Upper lobe of left lung (tissue), 6 donors: Measurements from ENCODE around the gene LDAH. TPM values are rescaled to one million over a fixed set of nuclear protein-coding genes. Genes with fewer than 3 reads are reported as not detected.
A peak's percentile ranks its signal among the peaks of the same experiment; 100 is the strongest.

ENCODE experiments used
- ATAC-seq, 2 donors: fragments of 200-7000 bp; cut with Tn5 transposase; one replicate each; pipeline ENCODE4 v1.9.1; 2022; ENCODE audit warnings: mild to moderate bottlenecking in 2 of 2, moderate library complexity in 2 of 2; ENCODE audit not compliant: low FRiP score in 2 of 2
- DNase-seq, 2 donors: peaks; one replicate each; pipeline ENCODE4 v3.0.0-alpha.2; 2019 to 2020
- H3K27ac ChIP-seq, 4 donors: fragments of 200-600 bp; sonication (generic); one replicate each; pipeline ENCODE4 v1.5.1; 2016 to 2019
- H3K27me3 ChIP-seq, 4 donors: fragments of 200-600 bp; sonication (generic); one replicate each; pipeline ENCODE4 v1.5.1; 2017 to 2019
- H3K36me3 ChIP-seq, 4 donors: fragments of 200-600 bp; sonication (generic); one replicate each; pipeline ENCODE4 v1.5.1; 2016 to 2019
- H3K4me1 ChIP-seq, 4 donors: fragments of 200-600 bp; sonication (generic); one replicate each; pipeline ENCODE4 v1.5.1; 2018 to 2019
- H3K4me3 ChIP-seq, 4 donors: fragments of 200-600 bp; sonication (generic); one replicate each; pipeline ENCODE4 v1.5.1; 2017 to 2019; ENCODE audit warnings: mild to moderate bottlenecking in 2 of 4, moderate library complexity in 1 of 4
- H3K9me3 ChIP-seq, 4 donors: fragments of 200-600 bp; sonication (generic); one replicate each; pipeline ENCODE4 v1.5.1; 2018 to 2019
- EP300 ChIP-seq, 4 donors: sonication (generic); formaldehyde crosslinking; IDR thresholded peaks; one replicate each; pipeline ENCODE4 v1.5.1; 2017; ENCODE audit warnings: antibody characterized with exemption in 4 of 4, control low read depth in 2 of 4
- POLR2A ChIP-seq, 4 donors: fragments of 450-650 bp; IDR thresholded peaks; one replicate each; pipeline ENCODE4 v1.5.1; 2016 to 2017; ENCODE audit warnings: antibody characterized with exemption in 4 of 4, mild to moderate bottlenecking in 2 of 4
- POLR2AphosphoS5 ChIP-seq, 2 donors: sonication (generic); formaldehyde crosslinking; IDR thresholded peaks; one replicate each; pipeline ENCODE4 v1.5.1; 2017; ENCODE audit warnings: antibody characterized with exemption in 2 of 2
- WGBS, 2 donors: methylation state at CpG; one replicate each; pipeline ENCODE4 v1.1.5; 2017 to 2018; 5-methylcytosine and 5-hydroxymethylcytosine counted together
- total RNA-seq, 6 donors: library from RNA; depleted of rRNA in 4 of 6; stranded (reverse); fragments of >200 nt in 4 of 6; gene quantifications; one replicate each; pipeline versions ENCODE4 v1.1.0 to v1.2.1, GENCODE V29; 2016 to 2021
- TF ChIP-seq, protein P1 (sequence below), 6 experiments: fragments of 450-650 bp in 4 of 6; fragments of 200-600 bp in 2 of 6; sonication (generic) in 2 of 6; IDR thresholded peaks; one replicate each; pipeline ENCODE4 v1.5.1; 2016 to 2019; ENCODE audit warnings: antibody characterized with exemption in 6 of 6
- donor health status: DM: no; HTN: no; CAD: no; lungs with moderate emphysema.
- donor health status: DM: no; HTN: yes; CAD: no; lungs with severe emphysema.

The LDAH gene
- total RNA-seq, 6 donors from 2014 or later = 7.3 to 18.9 (median 13.0) TPM

DNA sequence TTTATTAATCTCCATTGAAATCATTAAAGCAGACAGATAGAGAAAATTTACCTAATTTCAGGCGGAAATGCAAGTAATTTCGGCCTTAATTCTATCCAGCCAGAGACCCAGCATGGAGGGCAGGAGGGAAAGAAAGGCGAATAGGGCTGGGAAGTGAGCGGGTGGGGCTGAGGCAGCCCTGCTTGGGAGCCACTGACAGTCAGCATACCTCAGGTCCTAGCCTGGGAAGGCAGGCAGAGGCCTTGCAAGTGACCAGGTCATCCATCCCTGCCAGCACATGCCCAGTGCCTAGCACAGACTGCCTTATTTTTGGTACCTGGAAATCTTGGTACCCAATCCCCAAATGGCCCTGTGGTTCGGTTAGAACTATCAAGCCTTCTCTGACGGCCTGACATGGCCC is 154.4 kb downstream of the LDAH start:
- H3K4me3 ChIP-seq = no peak overlapping the region
- WGBS, 2 donors = 81 to 92% methylated on average over 4 to 6 of the region's 6 CpGs
- DNase-seq = no peak
- peaks cover 0 to 8% (median 0%) of the 10 kb centered on the region in 4 donors for H3K9me3 ChIP-seq
- H3K27me3 ChIP-seq = peaks cover 0 to 75% (median 44%) of the 10 kb centered on the region in 4 donors
- H3K4me1 ChIP-seq = peaks cover 30 to 66% (median 36%) of the 10 kb centered on the region in 4 donors
- ATAC-seq = no peak
- H3K36me3 ChIP-seq = no peaks in the 10 kb centered on the region
- TF ChIP-seq POLR2AphosphoS5 (IDR thresholded peaks at IDR 0.05) (no peak), EP300 (IDR thresholded peaks at IDR 0.05) (no peak), POLR2A (IDR thresholded peaks at IDR 0.05) (no peak)
- TF ChIP-seq, protein P1, sequence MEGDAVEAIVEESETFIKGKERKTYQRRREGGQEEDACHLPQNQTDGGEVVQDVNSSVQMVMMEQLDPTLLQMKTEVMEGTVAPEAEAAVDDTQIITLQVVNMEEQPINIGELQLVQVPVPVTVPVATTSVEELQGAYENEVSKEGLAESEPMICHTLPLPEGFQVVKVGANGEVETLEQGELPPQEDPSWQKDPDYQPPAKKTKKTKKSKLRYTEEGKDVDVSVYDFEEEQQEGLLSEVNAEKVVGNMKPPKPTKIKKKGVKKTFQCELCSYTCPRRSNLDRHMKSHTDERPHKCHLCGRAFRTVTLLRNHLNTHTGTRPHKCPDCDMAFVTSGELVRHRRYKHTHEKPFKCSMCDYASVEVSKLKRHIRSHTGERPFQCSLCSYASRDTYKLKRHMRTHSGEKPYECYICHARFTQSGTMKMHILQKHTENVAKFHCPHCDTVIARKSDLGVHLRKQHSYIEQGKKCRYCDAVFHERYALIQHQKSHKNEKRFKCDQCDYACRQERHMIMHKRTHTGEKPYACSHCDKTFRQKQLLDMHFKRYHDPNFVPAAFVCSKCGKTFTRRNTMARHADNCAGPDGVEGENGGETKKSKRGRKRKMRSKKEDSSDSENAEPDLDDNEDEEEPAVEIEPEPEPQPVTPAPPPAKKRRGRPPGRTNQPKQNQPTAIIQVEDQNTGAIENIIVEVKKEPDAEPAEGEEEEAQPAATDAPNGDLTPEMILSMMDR (IDR thresholded peaks at IDR 0.05) = no peak
- no peak overlapping the region for H3K27ac ChIP-seq

GRCh38 chr2:20667531-20668401 is 155.1 kb downstream of the LDAH start:
- DNase-seq = peak in 1 of 2 donors; percentile 84

DNA sequence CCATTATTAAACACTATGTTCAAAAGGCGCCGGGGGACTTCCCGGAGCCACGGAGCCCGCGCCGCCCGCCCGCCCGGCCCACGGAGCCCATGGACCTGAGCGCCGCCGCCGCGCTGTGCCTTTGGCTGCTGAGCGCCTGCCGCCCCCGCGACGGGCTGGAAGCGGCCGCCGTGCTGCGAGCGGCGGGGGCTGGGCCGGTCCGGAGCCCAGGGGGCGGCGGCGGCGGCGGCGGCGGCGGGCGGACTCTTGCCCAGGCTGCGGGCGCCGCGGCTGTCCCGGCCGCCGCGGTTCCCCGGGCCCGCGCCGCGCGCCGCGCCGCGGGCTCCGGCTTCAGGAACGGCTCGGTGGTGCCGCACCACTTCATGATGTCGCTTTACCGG is 155.8 kb downstream of the LDAH start:
- no CpG with 5 or more reads among the region's 62 CpGs for WGBS, 2 donors
- ATAC-seq (peak in 1 of 2 donors; percentile 34), DNase-seq (peak in 1 of 2 donors; percentile 87)
- Histone ChIP-seq H3K9me3 (peaks cover 0 to 8% (median 0%) of the 10 kb centered on the region in 4 donors), H3K4me1 (peaks cover 26 to 62% (median 36%) of the 10 kb centered on the region in 4 donors), H3K36me3 (no peaks in the 10 kb centered on the region), H3K27ac (no peak overlapping the region), H3K27me3 (peaks cover 0 to 68% (median 41%) of the 10 kb centered on the region in 4 donors), H3K4me3 (peak overlapping the region in 3 of 4 donors; percentile 42 to 52 (median 51))
- no peak for TF ChIP-seq EP300 (IDR thresholded peaks at IDR 0.05)

More at GRCh38 chr2:20667531-20668401, 155.1 kb downstream of the LDAH start:
- TF ChIP-seq EP300 (IDR thresholded peaks at IDR 0.05) (no peak), POLR2AphosphoS5 (IDR thresholded peaks at IDR 0.05) (no peak), POLR2A (IDR thresholded peaks at IDR 0.05) (no peak)
- TF ChIP-seq, protein P1 (IDR thresholded peaks at IDR 0.05) = no peak
- Histone ChIP-seq H3K36me3 (no peaks in the 10 kb centered on the region), H3K4me1 (peaks cover 30 to 66% (median 36%) of the 10 kb centered on the region in 4 donors), H3K27me3 (peaks cover 0 to 74% (median 44%) of the 10 kb centered on the region in 4 donors), H3K27ac (no peak overlapping the region), H3K9me3 (peaks cover 0 to 8% (median 0%) of the 10 kb centered on the region in 4 donors), H3K4me3 (peak overlapping the region in 3 of 4 donors; percentile 42 to 52 (median 51))
- peak in 1 of 2 donors; percentile 47 for ATAC-seq
- WGBS, 2 donors = 9 to 49% methylated on average over 11 to 17 of the region's 39 CpGs

- no peak for TF ChIP-seq POLR2A (IDR thresholded peaks at IDR 0.05)
- TF ChIP-seq, protein P1 (IDR thresholded peaks at IDR 0.05) = no peak
- no peak for TF ChIP-seq EP300 (IDR thresholded peaks at IDR 0.05)
- no peak for TF ChIP-seq POLR2AphosphoS5 (IDR thresholded peaks at IDR 0.05)
- peaks cover 25 to 60% (median 36%) of the 10 kb centered on the region in 4 donors for H3K4me1 ChIP-seq
- 1 to 2% methylated on average over 20 to 65 of the region's 86 CpGs for WGBS, 2 donors
- peaks cover 0 to 8% (median 0%) of the 10 kb centered on the region in 4 donors for H3K9me3 ChIP-seq
- DNase-seq (peak in 1 of 2 donors; percentile 88), ATAC-seq (peak in 1 of 2 donors; percentile 57)
- no peak within 1 kb of the TSS for H3K27ac ChIP-seq
- peaks cover 0 to 67% (median 38%) of the 10 kb centered on the region in 4 donors for H3K27me3 ChIP-seq
- H3K36me3 ChIP-seq = no peaks in the 10 kb centered on the region
- peak within 1 kb of the TSS; percentile 10 to 52 (median 46) for H3K4me3 ChIP-seq
Observed at GRCh38 chr2:20666304-20667150, 156.4 kb downstream of the LDAH start, which contains the start of gene GDF7. GDF7 (plus strand) TSS chr2:20667144; CDS start chr2:20667240, 96 bp downstream.
